ENCODE results near the gene SLC25A25. TPM values are rescaled to one million over a fixed set of nuclear protein-coding genes. Genes with fewer than 3 reads are reported as not detected.

Gene SLC25A25
- total and polyA plus RNA-seq, 9 of the 15 experiments (the other 6 are each of a cell fraction or from before 2014, with no cell fraction given): 0.07 to 35.9 (median 23.2) TPM

GRCh38 chr9:128096616-128097536 lies 28.8 kb downstream of the SLC25A25 start (continued):
- TF ChIP-seq HES1 (IDR thresholded peaks at IDR 0.05; ENCODE audit: low read depth) (no peak), MAX (CRISPR knock-in tag; IDR thresholded peaks at IDR 0.05) (no peak), CHD2 (IDR thresholded peaks at IDR 0.05; ENCODE audit: low read depth, low read length) (no peak), SETDB1 (IDR thresholded peaks at IDR 0.05; ENCODE audit: low read length) (no peak), AFF1 (IDR thresholded peaks at IDR 0.05; ENCODE audit: low read depth in 1 of 2, partially characterized antibody in 2 of 2) (peak in 1 of 2 experiments; percentile 81), RBM14 (IDR thresholded peaks at IDR 0.05; ENCODE audit: borderline replicate concordance, insufficient read depth, low read depth, low read length) (no peak), CHCHD3 (CRISPR knock-in tag; IDR thresholded peaks at IDR 0.05) (no peak), NFIC (IDR thresholded peaks at IDR 0.05) (0 out of 2 replicates have a peak, but pooled peaks have one; percentile 31), CC2D1A (IDR thresholded peaks at IDR 0.05) (peak; percentile 53; the same call in 1 of the 2 replicates), HDAC8 (tag; IDR thresholded peaks at IDR 0.05) (no peak), JUN (IDR thresholded peaks at IDR 0.05; ENCODE audit: borderline replicate concordance, low read depth, low read length) (no peak), JUN (CRISPR knock-in tag; IDR thresholded peaks at IDR 0.05; ENCODE audit: borderline replicate concordance) (no peak), GATA2 (CRISPR knock-in tag; IDR thresholded peaks at IDR 0.05) (peak; percentile 25; the same call in 1 of the 2 replicates), SMARCE1 (IDR thresholded peaks at IDR 0.05) (0 out of 2 replicates have a peak, but pooled peaks have one; percentile 34), ZBTB12 (CRISPR knock-in tag; IDR thresholded peaks at IDR 0.05) (0 out of 2 replicates have a peak, but pooled peaks have one; percentile 35), E2F8 (IDR thresholded peaks at IDR 0.05; ENCODE audit: low read depth, partially characterized antibody) (no peak), HMBOX1 (IDR thresholded peaks at IDR 0.05) (no peak)
